GM18507 (cell line): ENCODE measurements around the gene ANLN.
"Not testable (repeated sequence)": the region's sequence is repeated elsewhere in the genome, so short reads cannot be mapped to it uniquely, and the experiment has no call there.

Source experiments
- DNase-seq: peaks from one replicate; pipeline ENCODE4 v3.0.0; 2011; ENCODE audit warnings: low read depth; ENCODE audit not compliant: insufficient read length; ENCODE audit errors: extremely low spot score
- FAIRE-seq: peaks from 2 replicates; lab custom pipeline; 2011; peaks lifted over from hg19 to GRCh38; lab: Jason Lieb, UNC

ANLN gene

GRCh38 chr7:36372156-36372555, 17.5 kb upstream of the ANLN start:
- FAIRE-seq (no peak), DNase-seq (no peak)

DNA sequence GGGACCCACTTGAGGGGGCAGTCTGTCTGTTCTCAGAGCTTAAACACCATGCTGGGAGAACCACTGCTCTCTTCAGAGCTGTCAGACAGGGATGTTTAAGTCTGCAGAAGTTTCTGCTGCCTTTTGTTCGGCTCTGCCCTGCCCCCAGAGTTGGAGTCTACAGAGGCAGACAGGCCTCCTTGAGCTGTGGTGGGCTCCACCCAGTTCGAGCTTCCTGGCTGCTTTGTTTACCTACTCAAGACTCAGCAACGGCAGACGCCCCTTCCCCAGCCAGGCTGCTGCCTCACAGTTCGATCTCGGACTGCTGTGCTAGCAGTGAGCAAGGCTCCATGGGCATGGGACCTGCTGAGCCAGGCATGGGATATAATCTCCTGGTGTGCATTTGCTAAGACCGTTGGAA, 11.1 kb upstream of the ANLN start:
- DNase-seq, FAIRE-seq: not testable (repeated sequence)

GRCh38 chr7:36379831-36380504, 9.7 kb upstream of the ANLN start:
- DNase-seq (no peak), FAIRE-seq (no peak)

DNA sequence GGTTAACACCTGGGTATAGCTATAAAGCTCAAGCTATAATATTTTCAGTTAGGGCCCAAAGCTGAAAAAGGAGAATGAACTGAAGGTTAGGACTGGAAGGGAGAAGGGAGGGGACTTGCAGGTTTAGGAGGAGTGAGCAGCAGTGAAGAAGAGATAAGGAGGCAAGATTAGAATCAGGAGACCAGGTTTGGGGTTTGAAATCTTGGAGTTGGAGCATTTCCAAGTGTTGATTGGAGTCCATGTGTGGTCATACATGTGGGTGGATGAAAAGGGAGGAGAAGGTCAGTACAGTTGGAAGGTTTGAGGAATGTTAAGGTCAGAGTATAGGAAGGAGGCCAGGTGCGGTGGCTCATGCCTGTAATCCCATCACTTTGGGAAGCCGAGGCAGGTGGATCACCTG, 8.6 kb upstream of the ANLN start:
- FAIRE-seq (no peak), DNase-seq (no peak)

- DNase-seq, FAIRE-seq: not testable (repeated sequence)
Measured at GRCh38 chr7:36383284-36383683, 6.4 kb upstream of the ANLN start.

DNA sequence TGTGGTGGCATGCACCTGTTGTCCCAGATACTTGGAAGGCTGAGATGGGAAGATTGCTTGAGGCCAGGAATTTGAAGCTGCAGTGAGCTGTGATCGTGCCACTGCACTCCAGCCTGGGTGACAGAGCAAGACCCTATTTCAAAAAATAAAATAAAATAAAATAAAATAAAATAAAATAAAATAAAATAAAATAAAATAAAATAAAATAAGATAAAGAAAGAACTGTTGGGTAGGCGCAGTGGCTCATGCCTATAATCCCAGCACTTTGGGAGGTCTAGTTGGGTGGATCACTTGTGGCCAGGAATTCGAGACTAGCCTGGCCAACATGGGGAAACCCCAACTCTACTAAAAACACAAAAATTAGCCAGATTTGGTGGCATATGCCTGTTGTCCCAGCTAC, 4.0 kb upstream of the ANLN start:
- not testable (repeated sequence) for FAIRE-seq, DNase-seq

DNA sequence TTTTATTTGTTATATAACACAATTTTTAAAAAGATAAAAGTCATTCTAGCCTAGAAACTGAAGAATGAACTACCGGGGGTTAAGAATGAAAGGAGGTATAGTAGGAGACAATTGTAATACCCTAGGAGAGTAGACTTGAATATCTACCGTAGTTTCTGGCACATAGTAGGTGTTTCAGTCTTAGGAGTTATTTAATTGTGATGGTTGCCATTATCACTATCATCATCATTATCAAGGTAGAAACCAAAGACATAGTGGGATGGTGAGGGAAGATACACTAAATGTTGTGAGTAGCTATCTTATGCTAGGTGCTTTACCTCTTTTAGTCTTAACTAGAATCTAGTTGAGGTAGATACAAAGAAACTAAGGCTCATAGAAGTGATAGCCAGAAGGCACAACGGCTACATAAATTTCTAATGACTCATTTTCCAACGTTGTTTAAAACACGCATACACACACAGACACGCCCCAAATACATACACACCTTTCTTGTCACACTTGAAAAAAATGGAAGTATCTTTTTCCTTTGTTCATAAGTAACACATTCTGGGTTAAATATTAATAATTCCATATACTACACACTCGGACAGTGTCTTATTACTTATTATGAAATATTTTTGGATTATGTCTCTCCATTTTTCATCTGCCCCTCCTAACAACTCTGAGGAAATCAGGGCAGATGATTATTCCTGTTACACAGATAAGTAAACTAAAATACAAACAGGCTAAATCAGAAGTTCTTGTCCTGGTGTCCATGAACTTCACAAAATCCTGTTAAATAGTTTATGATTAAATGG, 2.0 kb upstream of the ANLN start:
- DNase-seq (no peak), FAIRE-seq (no peak)

- no peak for DNase-seq
- FAIRE-seq: no peak
Measured at GRCh38 chr7:36388423-36388822, 1.2 kb upstream of the ANLN start.

DNA sequence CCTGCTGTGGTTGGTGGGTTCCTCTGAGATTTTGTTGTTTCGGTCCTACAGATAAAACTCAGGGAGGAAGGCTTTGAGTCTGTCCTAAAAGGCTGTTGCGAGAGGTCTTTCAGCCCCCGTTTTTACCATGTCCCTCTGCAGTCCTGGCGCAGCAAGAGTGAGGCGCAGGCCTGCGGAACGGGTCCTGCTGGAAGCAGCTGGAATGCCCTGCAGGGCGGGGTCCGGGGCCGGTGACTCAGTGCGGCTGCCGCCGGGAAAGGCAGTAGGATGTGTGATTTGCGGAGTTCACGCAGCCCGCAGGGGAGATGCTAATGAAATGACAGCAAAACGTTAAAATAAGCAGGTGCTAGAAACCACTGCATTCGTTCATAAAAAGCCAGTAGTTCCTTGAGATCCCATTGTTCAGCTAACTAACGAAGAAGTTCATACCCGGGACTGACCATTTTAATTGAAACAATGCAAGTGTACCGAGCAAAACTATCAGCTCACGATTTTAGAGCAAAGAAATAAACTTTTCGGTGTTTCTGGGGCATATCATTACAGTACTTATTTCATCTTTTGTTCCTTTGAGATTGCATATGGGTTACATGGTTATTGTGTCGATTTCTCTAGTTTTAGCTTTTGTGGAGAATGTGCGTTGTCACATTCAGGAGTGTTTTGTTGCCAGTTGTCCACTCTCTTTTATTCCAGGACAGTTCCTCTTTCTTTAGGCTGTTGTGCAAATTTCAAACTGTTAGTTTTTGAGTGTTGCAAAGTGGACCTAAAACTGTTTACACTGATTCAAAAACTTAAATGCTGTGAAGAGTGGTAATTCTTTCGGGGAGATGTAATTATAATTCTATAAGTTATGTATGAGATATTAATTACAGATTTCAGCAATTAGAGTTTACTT, 783 bp downstream of the ANLN start:
- DNase-seq: peak; percentile 18
- no peak for FAIRE-seq

DNA sequence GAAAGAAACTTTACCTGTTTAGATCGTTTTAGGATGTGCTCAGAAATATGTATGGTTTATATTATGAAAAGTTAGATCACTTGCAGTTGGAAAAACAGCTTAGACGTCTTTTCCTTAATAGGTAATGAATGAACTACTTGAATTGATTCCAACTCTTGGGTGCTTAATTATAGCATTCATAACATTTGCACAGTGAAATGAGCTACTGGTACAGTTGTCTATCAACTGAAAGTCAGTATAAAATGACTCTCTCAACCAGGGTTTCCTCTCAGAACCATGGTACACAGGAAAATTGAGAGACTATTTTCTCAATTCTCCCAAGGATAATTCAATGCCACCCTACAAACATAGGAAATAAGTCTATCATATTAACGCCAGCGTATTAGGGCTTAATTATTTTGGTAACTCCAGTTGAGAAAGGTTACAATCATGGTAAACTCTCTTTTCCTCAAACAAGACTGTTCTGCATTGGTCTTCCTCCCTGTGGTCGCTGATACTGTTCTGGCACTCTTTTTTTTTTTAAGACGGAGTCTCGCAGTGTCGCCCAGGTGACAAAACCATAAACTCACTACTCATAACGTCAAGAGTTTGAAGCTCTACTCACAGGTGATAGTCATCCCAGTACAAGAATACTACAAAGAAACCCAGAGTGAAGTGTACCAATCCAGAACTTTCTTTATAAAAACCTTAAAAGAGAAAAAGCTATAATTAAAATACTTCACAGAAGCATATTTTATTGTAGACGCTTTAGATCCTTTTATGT, 2.0 kb downstream of the ANLN start:
- FAIRE-seq (no peak), DNase-seq (no peak)

DNA sequence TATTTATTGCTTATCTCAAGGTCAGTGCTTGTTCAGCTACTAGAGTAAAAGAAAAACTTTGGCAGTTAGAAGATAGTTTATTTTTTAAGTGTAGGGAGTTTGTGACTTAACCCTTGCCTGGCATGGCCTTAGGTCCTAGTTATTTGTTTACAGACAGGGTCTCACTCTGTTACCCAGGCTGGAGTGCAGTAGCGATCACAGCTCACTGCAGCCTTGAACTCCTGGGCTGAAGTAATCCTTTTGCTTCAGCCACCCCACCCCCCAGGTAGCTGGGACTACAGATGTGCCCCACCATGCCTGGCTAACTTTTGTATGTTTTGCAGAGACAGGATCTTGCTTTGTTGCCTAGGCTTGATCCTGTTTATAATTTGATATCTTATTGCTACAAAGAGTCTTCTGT, 4.2 kb downstream of the ANLN start:
- no peak for FAIRE-seq
- no peak for DNase-seq

- FAIRE-seq: no peak
- DNase-seq: no peak
Measured at GRCh38 chr7:36395171-36395894, 5.7 kb downstream of the ANLN start.

GRCh38 chr7:36396150-36396549, 6.5 kb downstream of the ANLN start:
- FAIRE-seq (no peak), DNase-seq (no peak)

DNA sequence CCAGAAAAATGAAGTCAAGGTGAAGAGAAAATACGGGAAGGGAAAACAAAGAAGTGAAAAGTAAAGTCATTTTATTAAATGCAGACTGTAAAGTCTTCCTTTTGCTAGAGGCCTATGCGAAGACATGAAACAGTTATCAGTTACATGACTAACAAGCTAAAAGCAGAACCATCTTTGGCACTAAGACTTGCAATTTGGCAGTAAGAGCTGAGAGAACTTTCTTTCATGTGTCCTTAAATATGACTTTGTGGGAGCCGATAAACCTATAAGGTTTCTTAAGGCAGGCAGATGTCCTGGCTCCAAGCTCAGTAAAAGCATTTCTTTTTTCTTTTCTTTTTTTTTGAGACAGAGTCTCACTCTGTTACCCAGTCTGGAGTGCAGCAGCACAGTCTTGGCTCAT, 10.4 kb downstream of the ANLN start:
- FAIRE-seq (no peak), DNase-seq (no peak)

DNA sequence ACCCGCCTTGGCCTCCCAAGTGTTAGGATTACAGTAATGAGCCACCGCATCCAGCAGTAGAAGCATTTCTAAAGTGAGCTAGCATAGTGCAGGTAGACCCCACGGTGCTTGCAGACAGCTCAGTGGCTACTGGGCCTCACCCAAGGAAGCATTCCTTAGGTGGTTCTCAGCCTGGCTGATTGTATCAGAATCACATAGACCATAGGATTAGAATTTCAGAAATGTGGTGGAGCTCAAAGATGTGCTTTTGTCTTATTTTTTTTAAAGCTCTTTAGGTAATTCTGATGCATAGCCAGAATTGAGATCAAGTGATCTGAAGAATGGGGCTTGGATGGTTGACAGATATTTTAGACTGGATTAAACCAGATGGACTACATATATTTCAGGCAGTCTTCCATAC, 10.9 kb downstream of the ANLN start:
- FAIRE-seq: no peak
- DNase-seq: no peak

- no peak for FAIRE-seq
- no peak for DNase-seq
Measured at GRCh38 chr7:36403452-36403851, 13.8 kb downstream of the ANLN start.

- DNase-seq (no peak), FAIRE-seq (no peak)
Measured at GRCh38 chr7:36404639-36405408, 15.2 kb downstream of the ANLN start.

GRCh38 chr7:36405409-36405803, 15.7 kb downstream of the ANLN start:
- no peak for DNase-seq
- no peak for FAIRE-seq
